Activated CD4-positive, alpha-beta T cell treated with anti-CD3 and anti-CD28 coated beads, Interleukin-2, amount 50 U/mL, for 1 hour (primary cell): ENCODE data around the gene ITGA2.

Experiments used
- DNase-seq: peaks from one replicate; pipeline ENCODE4 v3.0.0-alpha.2; 2020

ITGA2 gene

GRCh38 chr5:52989781-52990527 lies 802 bp downstream of the ITGA2 start:
- peak; percentile 17 for DNase-seq

- no peak for DNase-seq
Observed at GRCh38 chr5:52990528-52990925, 1.4 kb downstream of the ITGA2 start.

GRCh38 chr5:52993367-52993766 lies 4.2 kb downstream of the ITGA2 start:
- DNase-seq: no peak

- DNase-seq: no peak
Observed at GRCh38 chr5:52994266-52994665, 5.1 kb downstream of the ITGA2 start.

- no peak for DNase-seq
Observed at GRCh38 chr5:52995095-52995494, 5.9 kb downstream of the ITGA2 start.

- no peak for DNase-seq
Observed at GRCh38 chr5:52995914-52996313, 6.8 kb downstream of the ITGA2 start.

- no peak for DNase-seq
Observed at GRCh38 chr5:52996979-52997378, 7.8 kb downstream of the ITGA2 start.

- no peak for DNase-seq
Observed at GRCh38 chr5:52997424-52997823, 8.3 kb downstream of the ITGA2 start.

- no peak for DNase-seq
Observed at GRCh38 chr5:52998552-52999313, 9.6 kb downstream of the ITGA2 start.

GRCh38 chr5:52999344-52999949 lies 10.3 kb downstream of the ITGA2 start:
- DNase-seq: no peak

GRCh38 chr5:53001541-53001940 lies 12.4 kb downstream of the ITGA2 start:
- DNase-seq: no peak

- DNase-seq: no peak
Observed at GRCh38 chr5:53002491-53002890, 13.3 kb downstream of the ITGA2 start.

GRCh38 chr5:53003144-53003543 lies 14.0 kb downstream of the ITGA2 start:
- DNase-seq: no peak

GRCh38 chr5:53006911-53007890 lies 18.0 kb downstream of the ITGA2 start:
- DNase-seq: no peak

- DNase-seq: no peak
Observed at GRCh38 chr5:53008751-53009150, 19.6 kb downstream of the ITGA2 start.

- no peak for DNase-seq
Observed at GRCh38 chr5:53009816-53010215, 20.7 kb downstream of the ITGA2 start.

GRCh38 chr5:53010814-53011213 lies 21.7 kb downstream of the ITGA2 start:
- DNase-seq: no peak

- DNase-seq: no peak
Observed at GRCh38 chr5:53011233-53011632, 22.1 kb downstream of the ITGA2 start.

GRCh38 chr5:53013857-53014256 lies 24.7 kb downstream of the ITGA2 start:
- DNase-seq: no peak

GRCh38 chr5:53017383-53017782 lies 28.2 kb downstream of the ITGA2 start:
- no peak for DNase-seq

- DNase-seq: no peak
Observed at GRCh38 chr5:53017794-53018391, 28.7 kb downstream of the ITGA2 start.

GRCh38 chr5:53019320-53019719 lies 30.2 kb downstream of the ITGA2 start:
- no peak for DNase-seq
